T47D (cell line): Measurements from ENCODE around the gene POU4F2.

Experiments used
- DNase-seq, 2 experiments: peaks; one replicate each; pipeline versions ENCODE4 v3.0.0 to v3.0.0-alpha.2; 2011 to 2012; ENCODE audit warnings: low read depth in 1 of 2, low spot score in 1 of 2
- JUND ChIP-seq: IDR thresholded peaks from 2 replicates; pipeline ENCODE4 v1.6.1; 2012; ENCODE audit warnings: low read depth
- in situ Hi-C: cut with HindIII; loops from 2 replicates; pipeline ENCODE4 v1.10.0; 2016; ENCODE audit warnings: low sequenced_read_pairs, low pct_unique_long_range_greater_than_20kb

Gene POU4F2

GRCh38 chr4:146638786-146639505 is at the start of gene POU4F2:
TSS of gene POU4F2 (plus strand) at chr4:146638893. CDS start at chr4:146639141, 248 bp downstream.
- no peak for DNase-seq
- in situ Hi-C loops = no loop called here

GRCh38 chr4:146590801-146591200 is 47.9 kb upstream of the POU4F2 start:
- DNase-seq = no peak
- in situ Hi-C loops = no loop called here
- TF ChIP-seq JUND = no peak

More at GRCh38 chr4:146638786-146639505, at the start of gene POU4F2:
- TF ChIP-seq JUND = no peak

- in situ Hi-C loops = no loop called here
- no peak for DNase-seq
- TF ChIP-seq JUND = no peak
These were observed 46.7 kb upstream of the POU4F2 start for GRCh38 chr4:146592019-146592418.

GRCh38 chr4:146632770-146633470 is 5.8 kb upstream of the POU4F2 start:
- no peak for TF ChIP-seq JUND
- in situ Hi-C loops = no loop called here

GRCh38 chr4:146633471-146633800 is 5.3 kb upstream of the POU4F2 start:
- DNase-seq = no peak
- in situ Hi-C loops = no loop called here
- no peak for TF ChIP-seq JUND

More at GRCh38 chr4:146632770-146633470, 5.8 kb upstream of the POU4F2 start:
- no peak for DNase-seq

- in situ Hi-C loops = no loop called here
These were observed 3.9 kb upstream of the POU4F2 start for GRCh38 chr4:146634825-146635224.

GRCh38 chr4:146637621-146638332 is 916 bp upstream of the POU4F2 start:
- in situ Hi-C loops = no loop called here
- DNase-seq = no peak
- TF ChIP-seq JUND = no peak

More at GRCh38 chr4:146634825-146635224, 3.9 kb upstream of the POU4F2 start:
- no peak for DNase-seq
- TF ChIP-seq JUND = no peak

- no peak for DNase-seq
- in situ Hi-C loops = no loop called here
- TF ChIP-seq JUND = no peak
These were observed 334 bp upstream of the POU4F2 start for GRCh38 chr4:146638333-146638785.

GRCh38 chr4:146639506-146639932 is 826 bp downstream of the POU4F2 start:
- no peak for TF ChIP-seq JUND
- no peak for DNase-seq
- in situ Hi-C loops = no loop called here

- no peak for TF ChIP-seq JUND
- in situ Hi-C loops = no loop called here
- no peak for DNase-seq
These were observed 1.4 kb downstream of the POU4F2 start for GRCh38 chr4:146640021-146640464.

- DNase-seq = no peak
- no peak for TF ChIP-seq JUND
- in situ Hi-C loops = no loop called here
These were observed 1.9 kb downstream of the POU4F2 start for GRCh38 chr4:146640465-146641061.

- TF ChIP-seq JUND = no peak
- in situ Hi-C loops = no loop called here
- DNase-seq = no peak
These were observed 3.1 kb downstream of the POU4F2 start for GRCh38 chr4:146641762-146642161.

- in situ Hi-C loops = no loop called here
- no peak for TF ChIP-seq JUND
- peak; percentile 54 to 79 for DNase-seq
These were observed 5.2 kb downstream of the POU4F2 start for GRCh38 chr4:146643812-146644401.
